ENCODE results near the gene ROBO2.

GRCh38 chr3:77411334-77411733, 371.4 kb downstream of the ROBO2 start:
- TF ChIP-seq CTCF (IDR thresholded peaks at IDR 0.05): no peak
- no peak for TF ChIP-seq POLR2AphosphoS5 (IDR thresholded peaks at IDR 0.05)
- no peak for TF ChIP-seq EP300 (IDR thresholded peaks at IDR 0.05)
- no peak for TF ChIP-seq POLR2A (IDR thresholded peaks at IDR 0.05)
